HepG2 (cell line): ENCODE data around the gene SLC51B. TPM values are rescaled to one million over a fixed set of nuclear protein-coding genes. Genes with fewer than 3 reads are reported as not detected.

Experiments
- BCL6 ChIP-seq: IDR thresholded peaks from 2 replicates; pipeline ENCODE4 v1.6.1; 2016; ENCODE audit warnings: missing genetic modification reagents, missing compliant biosample characterization
- ETV5 ChIP-seq: IDR thresholded peaks from 2 replicates; pipeline ENCODE4 v1.6.1; 2018; ENCODE audit warnings: missing biosample characterization, missing genetic modification reagents, inconsistent platforms, borderline replicate concordance
- MEIS2 ChIP-seq: sonication (generic); formaldehyde crosslinking; IDR thresholded peaks from 2 replicates; pipeline ENCODE4 v1.9.0; 2021; ENCODE audit warnings: mild to moderate bottlenecking, missing genetic modification reagents
- NCOA1 ChIP-seq: sonication (generic); formaldehyde crosslinking; IDR thresholded peaks from 2 replicates; pipeline ENCODE4 v1.9.0; 2021; ENCODE audit warnings: missing genetic modification reagents
- PHF20 ChIP-seq: sonication (generic); formaldehyde crosslinking; IDR thresholded peaks from 2 replicates; pipeline ENCODE4 v1.5.0; 2020; ENCODE audit warnings: mild to moderate bottlenecking, missing genetic modification reagents
- SP4 ChIP-seq: sonication (generic); formaldehyde crosslinking; IDR thresholded peaks from 2 replicates; pipeline ENCODE4 v1.8.1; 2023; ENCODE audit warnings: mild to moderate bottlenecking, missing genetic modification reagents
- TAF1 ChIP-seq: sonication (generic); formaldehyde crosslinking; IDR thresholded peaks from 2 replicates; pipeline ENCODE4 v1.4.0; 2020; ENCODE audit warnings: missing genetic modification reagents
- ZBTB21 ChIP-seq: sonication (generic); formaldehyde crosslinking; IDR thresholded peaks from 2 replicates; pipeline ENCODE4 v1.4.0; 2020; ENCODE audit warnings: missing genetic modification reagents
- polyA plus RNA-seq, 8 experiments: library from polyadenylated mRNA; depleted of rRNA in 3 of 8; stranded (reverse) in 7 of 8; unstranded in 1 of 8; fragments of >200 nt; fragmentation: Illumina TruSeq in 4 of 8; extraction: Trizol in 4 of 8; gene quantifications; 2 replicates each; pipeline versions ENCODE4 v1.2.1 to v1.2.3, GENCODE V29; 2011 to 2016; ENCODE audit warnings: low read depth in 4 of 8, missing spikeins in 1 of 8, mixed read lengths in 1 of 8; ENCODE audit not compliant: insufficient read depth in 1 of 8
- total RNA-seq, 5 experiments: library from RNA; depleted of rRNA; stranded (reverse); fragments of >200 nt; fragmentation: Illumina TruSeq; extraction: Trizol; gene quantifications; 2 replicates each; pipeline ENCODE4 v1.2.3, GENCODE V29; 2016; ENCODE audit warnings: low read depth in 1 of 5
- TF ChIP-seq, protein P1 (sequence below): sonication (generic); formaldehyde crosslinking; IDR thresholded peaks from 2 replicates; pipeline ENCODE4 v1.5.1; 2020; ENCODE audit warnings: mild to moderate bottlenecking, missing genetic modification reagents, moderate library complexity
- TF ChIP-seq, protein P2 (sequence below): sonication (generic); formaldehyde crosslinking; IDR thresholded peaks from 2 replicates; pipeline ENCODE4 v1.4.0; 2020; ENCODE audit warnings: mild to moderate bottlenecking, missing genetic modification reagents
- TF ChIP-seq, protein P3 (sequence below): sonication (generic); formaldehyde crosslinking; IDR thresholded peaks from 2 replicates; pipeline ENCODE4 v1.4.0; 2020; ENCODE audit warnings: missing genetic modification reagents
- TF ChIP-seq, protein P4 (sequence below), 2 experiments: sonication (generic) in 1 of 2; formaldehyde crosslinking in 1 of 2; IDR thresholded peaks; 2 replicates each; pipeline versions ENCODE4 v1.6.1 to v1.9.0; 2014 to 2022; ENCODE audit warnings: antibody characterized with exemption in 1 of 2, borderline replicate concordance in 1 of 2, inconsistent platforms in 1 of 2, low read depth in 1 of 2, missing genetic modification reagents in 1 of 2
- TF ChIP-seq, protein P5 (sequence below): sonication (generic); formaldehyde crosslinking; IDR thresholded peaks from 2 replicates; pipeline ENCODE4 v1.5.1; 2020; ENCODE audit warnings: mild to moderate bottlenecking, missing genetic modification reagents, borderline replicate concordance

SLC51B gene
- total and polyA plus RNA-seq, 2 of the 13 experiments (the other 11 are each of a cell fraction or from before 2014, with no cell fraction given) = 14.9 to 17.1 TPM

DNA sequence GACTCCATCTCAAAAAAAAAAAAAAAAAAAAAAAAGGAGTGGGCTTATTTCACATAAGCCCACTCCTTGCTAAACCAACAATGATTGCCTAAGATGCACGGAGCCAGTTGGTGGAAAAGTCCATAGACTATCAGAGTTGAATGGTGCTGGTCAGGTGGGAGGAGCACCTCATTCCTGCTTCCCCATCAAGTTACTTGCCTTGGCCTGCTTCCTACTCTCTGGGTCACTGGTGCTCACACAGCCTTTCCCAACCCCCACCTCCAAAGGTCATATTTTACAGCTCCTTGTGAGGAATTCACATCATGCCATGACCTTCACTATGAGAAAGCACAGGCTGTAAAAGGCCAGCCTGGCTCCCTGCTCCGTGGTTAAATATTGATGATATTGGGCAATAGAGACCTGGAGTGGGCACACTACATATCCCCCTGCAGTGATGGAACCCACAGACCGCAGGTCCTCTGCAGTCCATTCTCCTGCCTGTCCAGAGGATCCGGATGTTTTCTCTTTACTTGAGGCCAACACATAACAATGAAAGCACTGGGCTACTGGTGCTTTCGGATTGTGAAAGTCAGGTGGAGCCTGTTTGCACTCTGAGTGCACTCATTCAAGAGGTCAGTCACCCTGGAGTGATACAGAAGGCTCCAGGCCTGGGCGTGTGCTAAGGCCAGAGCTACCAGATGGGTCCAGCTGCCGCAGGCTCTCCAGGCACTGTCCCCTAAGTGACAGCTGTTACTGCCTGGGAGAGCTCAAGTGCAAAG, at the start of gene SLC51B (continued):
- TF ChIP-seq, protein P1, sequence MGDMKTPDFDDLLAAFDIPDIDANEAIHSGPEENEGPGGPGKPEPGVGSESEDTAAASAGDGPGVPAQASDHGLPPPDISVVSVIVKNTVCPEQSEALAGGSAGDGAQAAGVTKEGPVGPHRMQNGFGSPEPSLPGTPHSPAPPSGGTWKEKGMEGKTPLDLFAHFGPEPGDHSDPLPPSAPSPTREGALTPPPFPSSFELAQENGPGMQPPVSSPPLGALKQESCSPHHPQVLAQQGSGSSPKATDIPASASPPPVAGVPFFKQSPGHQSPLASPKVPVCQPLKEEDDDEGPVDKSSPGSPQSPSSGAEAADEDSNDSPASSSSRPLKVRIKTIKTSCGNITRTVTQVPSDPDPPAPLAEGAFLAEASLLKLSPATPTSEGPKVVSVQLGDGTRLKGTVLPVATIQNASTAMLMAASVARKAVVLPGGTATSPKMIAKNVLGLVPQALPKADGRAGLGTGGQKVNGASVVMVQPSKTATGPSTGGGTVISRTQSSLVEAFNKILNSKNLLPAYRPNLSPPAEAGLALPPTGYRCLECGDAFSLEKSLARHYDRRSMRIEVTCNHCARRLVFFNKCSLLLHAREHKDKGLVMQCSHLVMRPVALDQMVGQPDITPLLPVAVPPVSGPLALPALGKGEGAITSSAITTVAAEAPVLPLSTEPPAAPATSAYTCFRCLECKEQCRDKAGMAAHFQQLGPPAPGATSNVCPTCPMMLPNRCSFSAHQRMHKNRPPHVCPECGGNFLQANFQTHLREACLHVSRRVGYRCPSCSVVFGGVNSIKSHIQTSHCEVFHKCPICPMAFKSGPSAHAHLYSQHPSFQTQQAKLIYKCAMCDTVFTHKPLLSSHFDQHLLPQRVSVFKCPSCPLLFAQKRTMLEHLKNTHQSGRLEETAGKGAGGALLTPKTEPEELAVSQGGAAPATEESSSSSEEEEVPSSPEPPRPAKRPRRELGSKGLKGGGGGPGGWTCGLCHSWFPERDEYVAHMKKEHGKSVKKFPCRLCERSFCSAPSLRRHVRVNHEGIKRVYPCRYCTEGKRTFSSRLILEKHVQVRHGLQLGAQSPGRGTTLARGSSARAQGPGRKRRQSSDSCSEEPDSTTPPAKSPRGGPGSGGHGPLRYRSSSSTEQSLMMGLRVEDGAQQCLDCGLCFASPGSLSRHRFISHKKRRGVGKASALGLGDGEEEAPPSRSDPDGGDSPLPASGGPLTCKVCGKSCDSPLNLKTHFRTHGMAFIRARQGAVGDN (CRISPR knock-in tag) = peak; percentile 86
- TF ChIP-seq MEIS2 (CRISPR knock-in tag) (no peak; the same call in 1 of the 2 replicates), SP4 (no peak; the same call in 1 of the 2 replicates), ZBTB21 (peak; percentile 52; the same call in 1 of the 2 replicates), PHF20 (CRISPR knock-in tag) (peak; percentile 38; the same call in 1 of the 2 replicates), BCL6 (CRISPR knock-in tag) (peak; percentile 87), TAF1 (CRISPR knock-in tag) (peak; percentile 42; the same call in 1 of the 2 replicates), ETV5 (CRISPR knock-in tag) (peak; percentile 97), NCOA1 (CRISPR knock-in tag) (no peak)
- TF ChIP-seq, protein P2, sequence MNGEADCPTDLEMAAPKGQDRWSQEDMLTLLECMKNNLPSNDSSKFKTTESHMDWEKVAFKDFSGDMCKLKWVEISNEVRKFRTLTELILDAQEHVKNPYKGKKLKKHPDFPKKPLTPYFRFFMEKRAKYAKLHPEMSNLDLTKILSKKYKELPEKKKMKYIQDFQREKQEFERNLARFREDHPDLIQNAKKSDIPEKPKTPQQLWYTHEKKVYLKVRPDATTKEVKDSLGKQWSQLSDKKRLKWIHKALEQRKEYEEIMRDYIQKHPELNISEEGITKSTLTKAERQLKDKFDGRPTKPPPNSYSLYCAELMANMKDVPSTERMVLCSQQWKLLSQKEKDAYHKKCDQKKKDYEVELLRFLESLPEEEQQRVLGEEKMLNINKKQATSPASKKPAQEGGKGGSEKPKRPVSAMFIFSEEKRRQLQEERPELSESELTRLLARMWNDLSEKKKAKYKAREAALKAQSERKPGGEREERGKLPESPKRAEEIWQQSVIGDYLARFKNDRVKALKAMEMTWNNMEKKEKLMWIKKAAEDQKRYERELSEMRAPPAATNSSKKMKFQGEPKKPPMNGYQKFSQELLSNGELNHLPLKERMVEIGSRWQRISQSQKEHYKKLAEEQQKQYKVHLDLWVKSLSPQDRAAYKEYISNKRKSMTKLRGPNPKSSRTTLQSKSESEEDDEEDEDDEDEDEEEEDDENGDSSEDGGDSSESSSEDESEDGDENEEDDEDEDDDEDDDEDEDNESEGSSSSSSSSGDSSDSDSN = no peak; the same call in none of the 2 replicates
- TF ChIP-seq, protein P3, sequence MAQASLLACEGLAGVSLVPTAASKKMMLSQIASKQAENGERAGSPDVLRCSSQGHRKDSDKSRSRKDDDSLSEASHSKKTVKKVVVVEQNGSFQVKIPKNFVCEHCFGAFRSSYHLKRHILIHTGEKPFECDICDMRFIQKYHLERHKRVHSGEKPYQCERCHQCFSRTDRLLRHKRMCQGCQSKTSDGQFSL = 0 out of 2 replicates have a peak, but pooled peaks have one; percentile 39
- TF ChIP-seq, protein P4, sequence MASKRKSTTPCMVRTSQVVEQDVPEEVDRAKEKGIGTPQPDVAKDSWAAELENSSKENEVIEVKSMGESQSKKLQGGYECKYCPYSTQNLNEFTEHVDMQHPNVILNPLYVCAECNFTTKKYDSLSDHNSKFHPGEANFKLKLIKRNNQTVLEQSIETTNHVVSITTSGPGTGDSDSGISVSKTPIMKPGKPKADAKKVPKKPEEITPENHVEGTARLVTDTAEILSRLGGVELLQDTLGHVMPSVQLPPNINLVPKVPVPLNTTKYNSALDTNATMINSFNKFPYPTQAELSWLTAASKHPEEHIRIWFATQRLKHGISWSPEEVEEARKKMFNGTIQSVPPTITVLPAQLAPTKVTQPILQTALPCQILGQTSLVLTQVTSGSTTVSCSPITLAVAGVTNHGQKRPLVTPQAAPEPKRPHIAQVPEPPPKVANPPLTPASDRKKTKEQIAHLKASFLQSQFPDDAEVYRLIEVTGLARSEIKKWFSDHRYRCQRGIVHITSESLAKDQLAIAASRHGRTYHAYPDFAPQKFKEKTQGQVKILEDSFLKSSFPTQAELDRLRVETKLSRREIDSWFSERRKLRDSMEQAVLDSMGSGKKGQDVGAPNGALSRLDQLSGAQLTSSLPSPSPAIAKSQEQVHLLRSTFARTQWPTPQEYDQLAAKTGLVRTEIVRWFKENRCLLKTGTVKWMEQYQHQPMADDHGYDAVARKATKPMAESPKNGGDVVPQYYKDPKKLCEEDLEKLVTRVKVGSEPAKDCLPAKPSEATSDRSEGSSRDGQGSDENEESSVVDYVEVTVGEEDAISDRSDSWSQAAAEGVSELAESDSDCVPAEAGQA (IDR thresholded peaks at IDR 0.05; ENCODE audit: low read depth) = no peak
- TF ChIP-seq, protein P4 (CRISPR knock-in tag; IDR thresholded peaks at IDR 0.05; ENCODE audit: borderline replicate concordance) = no peak; the same call in 1 of the 2 replicates
- TF ChIP-seq, protein P5, sequence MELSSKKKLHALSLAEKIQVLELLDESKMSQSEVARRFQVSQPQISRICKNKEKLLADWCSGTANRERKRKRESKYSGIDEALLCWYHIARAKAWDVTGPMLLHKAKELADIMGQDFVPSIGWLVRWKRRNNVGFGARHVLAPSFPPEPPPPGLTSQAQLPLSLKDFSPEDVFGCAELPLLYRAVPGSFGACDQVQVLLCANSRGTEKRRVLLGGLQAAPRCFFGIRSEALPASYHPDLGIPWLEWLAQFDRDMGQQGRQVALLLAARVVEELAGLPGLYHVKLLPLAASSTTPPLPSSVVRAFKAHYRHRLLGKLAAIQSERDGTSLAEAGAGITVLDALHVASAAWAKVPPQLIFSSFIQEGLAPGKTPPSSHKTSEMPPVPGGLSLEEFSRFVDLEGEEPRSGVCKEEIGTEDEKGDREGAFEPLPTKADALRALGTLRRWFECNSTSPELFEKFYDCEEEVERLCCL (CRISPR knock-in tag) = no peak
